IPS DF 4.7 (cell line): ENCODE measurements around the gene KAT7.
"Not testable (repeated sequence)": the region's sequence is repeated elsewhere in the genome, so short reads cannot be mapped to it uniquely, and the experiment has no call there.

Experiments used
- DNase-seq: peaks from one replicate; pipeline ENCODE4 v3.0.0-alpha.2; 2013; ENCODE audit warnings: low spot score; ENCODE audit errors: extremely low read depth

KAT7 gene

GRCh38 chr17:49788478-49789242 lies at the start of gene KAT7:
Gene KAT7 (plus strand): TSS chr17:49788681. CDS start chr17:49788835, 154 bp downstream.
- peak; percentile 96 for DNase-seq

DNA sequence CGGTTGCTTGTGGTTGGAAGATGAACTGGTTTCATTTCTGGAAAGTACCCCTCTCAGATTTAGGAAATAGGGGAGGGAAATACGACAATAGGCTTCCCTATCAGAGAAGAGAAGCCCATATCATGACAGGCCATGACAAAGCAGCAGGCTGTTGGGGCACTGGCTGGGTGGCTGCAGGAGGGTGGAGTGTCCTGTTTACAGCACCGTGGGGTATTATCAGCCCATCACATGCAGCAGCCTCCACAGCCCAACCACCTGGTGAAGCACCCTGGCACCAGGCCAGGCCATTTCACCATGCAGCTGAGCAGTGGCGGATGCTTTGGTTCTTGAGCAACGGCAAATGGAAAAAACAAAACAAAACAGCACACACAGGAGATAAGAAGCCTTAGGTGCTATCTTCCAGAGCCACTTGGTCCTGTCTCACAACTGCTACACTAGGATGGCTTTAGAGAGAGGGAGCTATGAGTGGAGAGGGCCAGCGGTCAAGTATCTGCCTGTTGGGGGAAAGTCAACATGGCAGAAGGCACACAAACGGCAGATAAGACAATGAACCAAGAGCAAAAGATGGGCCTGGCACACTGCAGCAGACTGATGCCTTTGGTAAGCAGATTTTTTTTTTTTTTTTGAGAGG lies 48.7 kb upstream of the KAT7 start:
- DNase-seq: no peak

- DNase-seq: no peak
These were observed 47.3 kb upstream of the KAT7 start for GRCh38 chr17:49741009-49741691.

DNA sequence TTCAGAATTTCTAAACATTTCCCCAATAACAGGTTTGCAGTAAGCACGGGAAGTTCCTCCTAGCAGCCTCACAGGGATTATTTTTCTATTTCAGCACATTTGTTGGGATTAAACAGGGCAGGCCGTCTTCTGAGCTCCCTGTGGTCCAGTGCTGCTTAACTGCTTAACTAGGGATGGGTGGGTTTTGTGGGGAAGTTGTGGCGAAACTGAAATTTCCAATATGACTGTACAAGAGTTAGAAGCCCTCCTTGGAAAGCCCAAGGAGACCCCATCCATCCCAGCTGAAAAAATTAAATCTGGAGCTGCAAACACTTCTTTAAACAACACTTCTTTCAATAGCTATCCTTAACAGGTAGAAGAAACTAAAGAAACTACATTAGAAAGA lies 46.8 kb upstream of the KAT7 start:
- DNase-seq: no peak

DNA sequence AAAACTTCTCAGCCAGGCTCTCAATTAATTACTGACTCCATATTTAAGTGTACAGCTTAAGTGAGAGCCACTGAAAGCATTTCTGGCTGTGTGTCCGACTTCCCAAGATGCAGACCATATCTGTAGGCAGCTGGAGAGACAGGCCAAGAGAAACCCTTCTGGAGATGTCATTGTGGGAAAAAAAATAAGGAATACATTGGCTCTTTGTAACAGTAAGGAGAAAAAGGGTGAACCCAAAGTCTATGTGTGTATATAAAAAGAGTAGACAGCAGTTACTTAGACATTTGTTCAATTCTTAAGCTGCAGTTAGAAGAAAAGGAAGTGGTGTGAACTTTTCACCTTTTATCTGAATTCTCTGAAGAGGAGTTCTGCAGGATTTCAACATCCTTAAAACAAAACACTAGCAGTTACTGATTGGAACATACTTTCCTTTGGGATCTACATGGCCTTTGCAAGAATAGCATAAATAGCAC lies 46.3 kb upstream of the KAT7 start:
- no peak for DNase-seq

DNA sequence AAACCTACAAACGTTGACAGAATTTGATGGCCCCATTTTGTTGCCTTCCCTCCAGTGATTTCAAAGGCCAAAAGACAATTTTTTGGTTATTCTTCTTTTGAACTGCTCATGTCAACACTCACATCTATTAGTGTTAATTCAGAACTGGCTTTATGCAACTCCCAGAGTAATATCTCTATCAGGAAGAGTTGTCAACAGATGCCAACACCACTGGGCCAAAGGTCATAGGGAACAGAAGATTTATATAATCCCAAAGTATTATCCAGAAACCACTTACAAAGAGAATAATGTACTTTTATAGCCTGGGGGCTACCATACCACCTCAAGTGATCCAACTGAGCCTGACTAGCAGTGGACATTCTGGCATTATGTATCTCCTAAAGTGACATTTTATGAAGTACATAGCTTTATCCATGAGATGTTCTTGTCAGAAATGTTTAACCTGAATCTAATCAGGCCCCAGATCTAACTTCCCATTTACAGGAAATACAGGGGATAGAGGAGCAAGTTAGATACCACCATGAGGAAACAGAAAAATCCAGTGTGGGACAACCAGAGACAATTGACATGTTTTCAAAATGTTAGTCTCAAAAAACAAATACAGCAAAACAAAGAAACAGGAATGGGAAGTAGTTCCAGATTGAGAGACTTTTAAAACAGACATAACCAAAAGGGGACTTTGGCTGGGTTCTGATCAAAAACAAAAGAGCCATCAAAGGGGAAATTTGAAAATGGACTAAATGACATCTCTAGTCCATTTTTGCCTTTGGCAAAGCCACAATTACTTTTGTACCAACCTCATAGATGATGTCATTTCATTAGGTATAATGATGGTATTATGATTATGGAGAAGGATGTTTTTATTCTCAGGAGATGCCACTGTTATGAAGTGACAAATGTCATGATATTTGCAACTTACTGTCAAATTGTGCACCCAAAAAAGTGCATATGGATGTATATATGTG lies 43.0 kb upstream of the KAT7 start:
- DNase-seq: no peak

- DNase-seq: no peak
These were observed 41.5 kb upstream of the KAT7 start for GRCh38 chr17:49746791-49747490.

DNA sequence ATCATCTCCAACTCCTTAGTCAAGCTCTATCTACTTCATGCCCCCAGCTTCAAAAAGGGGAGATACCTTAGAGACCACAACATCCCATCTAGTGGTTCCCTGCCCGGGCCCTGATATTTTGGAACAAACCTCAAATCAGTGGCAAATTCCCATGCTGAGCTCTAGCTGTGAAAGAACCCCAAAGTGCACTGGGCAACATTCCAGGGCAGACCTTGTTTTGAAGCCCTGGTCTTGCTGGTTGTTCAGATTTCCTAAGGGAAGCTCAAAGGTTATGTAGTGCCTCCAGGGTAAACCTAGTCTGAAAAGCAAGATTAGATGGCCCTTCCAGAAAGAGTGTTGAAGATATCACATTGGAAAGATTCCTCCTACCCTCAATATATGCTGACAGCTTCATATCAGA lies 40.8 kb upstream of the KAT7 start:
- DNase-seq: no peak

GRCh38 chr17:49748223-49748622 lies 40.3 kb upstream of the KAT7 start:
- DNase-seq: no peak

GRCh38 chr17:49748791-49749190 lies 39.7 kb upstream of the KAT7 start:
- DNase-seq: no peak

DNA sequence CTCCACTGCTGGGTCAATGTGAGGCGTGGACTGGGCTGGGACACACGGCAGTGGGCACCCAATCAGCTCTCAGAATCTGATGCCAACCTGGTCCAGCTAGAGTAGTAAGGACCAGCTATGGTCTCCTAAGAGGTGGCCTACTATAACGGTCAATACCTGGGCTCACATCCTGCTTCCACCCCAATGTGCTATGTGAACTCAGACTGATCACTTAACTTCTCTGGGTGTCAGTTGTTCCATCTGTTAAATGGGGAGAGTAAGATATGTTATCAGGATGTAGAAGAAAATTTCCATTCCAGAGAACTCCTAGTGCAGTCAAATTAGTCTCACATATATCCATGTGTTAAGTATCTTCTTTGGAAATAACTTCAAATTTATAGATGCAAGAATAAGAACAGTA lies 38.8 kb upstream of the KAT7 start:
- DNase-seq: no peak

- no peak for DNase-seq
These were observed 36.0 kb upstream of the KAT7 start for GRCh38 chr17:49752508-49752907.

GRCh38 chr17:49753959-49754391 lies 34.5 kb upstream of the KAT7 start:
- no peak for DNase-seq

DNA sequence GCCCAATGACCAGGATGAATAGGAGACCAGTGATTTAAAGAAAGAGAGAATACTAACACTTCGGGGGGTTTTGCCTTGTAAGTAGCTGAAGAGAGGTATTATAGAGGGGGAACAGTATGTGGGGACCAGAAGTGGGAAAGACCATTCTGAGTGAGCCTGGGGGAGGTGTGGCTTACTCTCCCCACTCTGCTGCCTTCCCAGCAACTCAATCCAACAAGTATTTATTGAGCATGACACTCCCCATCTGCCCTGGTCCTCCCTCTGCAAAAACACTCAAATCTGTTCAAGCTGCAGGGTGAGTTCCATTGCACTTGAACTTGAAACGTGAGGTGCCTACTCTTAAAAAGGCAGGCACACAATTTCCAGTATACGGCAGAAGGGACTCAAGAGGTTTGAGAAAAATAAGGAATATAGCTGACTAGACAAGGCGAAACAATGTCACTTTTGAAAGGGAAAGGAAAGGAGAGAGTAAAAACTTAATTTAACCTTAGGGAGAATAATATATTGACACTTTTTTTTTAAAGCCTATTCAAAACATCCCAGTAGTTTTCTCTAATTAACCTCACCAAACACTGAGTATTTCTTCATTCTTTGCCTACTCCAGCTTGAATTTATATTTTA lies 32.7 kb upstream of the KAT7 start:
- no peak for DNase-seq

DNA sequence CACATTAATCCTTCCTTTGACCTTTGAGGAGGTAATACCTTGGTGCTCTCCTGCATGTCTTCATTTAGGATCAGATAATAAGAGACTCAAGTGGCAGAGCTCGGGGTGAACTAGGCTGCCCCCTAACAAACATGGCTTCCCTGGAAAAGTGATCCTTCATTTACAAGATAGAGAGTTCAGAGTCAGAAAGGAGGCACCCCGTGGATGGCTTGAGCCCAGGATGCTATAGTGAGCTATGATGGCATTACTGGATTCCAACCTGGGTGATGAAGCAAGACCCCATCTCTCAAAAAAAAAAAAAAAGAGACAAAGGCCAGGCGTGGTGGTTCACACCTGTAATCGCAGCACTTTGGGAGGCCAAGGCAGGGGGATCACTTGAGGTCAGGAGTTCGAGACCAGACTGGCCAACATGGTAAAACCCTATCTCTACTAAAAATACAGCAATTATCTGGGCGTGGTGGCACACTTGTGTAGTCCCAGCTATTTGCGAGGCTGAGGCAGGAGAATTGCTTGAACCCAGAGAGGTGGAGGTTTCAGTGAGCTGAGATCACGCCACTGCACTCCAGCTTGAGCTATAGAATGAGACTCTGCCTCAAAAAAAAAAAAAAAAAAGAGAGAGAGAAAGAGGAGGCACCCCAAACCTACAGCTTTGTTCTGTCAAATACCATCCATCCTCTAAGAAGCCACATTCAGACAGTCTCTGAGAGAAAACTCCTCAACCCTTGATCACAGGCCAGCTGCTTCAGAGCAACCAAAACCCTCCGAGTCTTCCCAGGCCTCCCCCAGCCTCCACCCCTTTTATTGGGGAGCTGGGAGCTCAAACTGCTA lies 31.9 kb upstream of the KAT7 start:
- no peak for DNase-seq

GRCh38 chr17:49757151-49757777 lies 31.2 kb upstream of the KAT7 start:
- no peak for DNase-seq

GRCh38 chr17:49758464-49759010 lies 29.9 kb upstream of the KAT7 start:
- not testable (repeated sequence) for DNase-seq

GRCh38 chr17:49759203-49759602 lies 29.3 kb upstream of the KAT7 start:
- DNase-seq: no peak
